HuH-7.5 (cell line): ENCODE data around the gene UPF3A.
"Not testable (repeated sequence)": the region's sequence is repeated elsewhere in the genome, so short reads cannot be mapped to it uniquely, and the experiment has no call there.

Experiments used
- DNase-seq: peaks from one replicate; pipeline ENCODE4 v3.0.0; 2011; ENCODE audit warnings: low spot score

Gene UPF3A, protein sequence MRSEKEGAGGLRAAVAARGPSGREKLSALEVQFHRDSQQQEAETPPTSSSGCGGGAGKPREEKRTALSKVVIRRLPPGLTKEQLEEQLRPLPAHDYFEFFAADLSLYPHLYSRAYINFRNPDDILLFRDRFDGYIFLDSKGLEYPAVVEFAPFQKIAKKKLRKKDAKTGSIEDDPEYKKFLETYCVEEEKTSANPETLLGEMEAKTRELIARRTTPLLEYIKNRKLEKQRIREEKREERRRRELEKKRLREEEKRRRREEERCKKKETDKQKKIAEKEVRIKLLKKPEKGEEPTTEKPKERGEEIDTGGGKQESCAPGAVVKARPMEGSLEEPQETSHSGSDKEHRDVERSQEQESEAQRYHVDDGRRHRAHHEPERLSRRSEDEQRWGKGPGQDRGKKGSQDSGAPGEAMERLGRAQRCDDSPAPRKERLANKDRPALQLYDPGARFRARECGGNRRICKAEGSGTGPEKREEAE

DNA sequence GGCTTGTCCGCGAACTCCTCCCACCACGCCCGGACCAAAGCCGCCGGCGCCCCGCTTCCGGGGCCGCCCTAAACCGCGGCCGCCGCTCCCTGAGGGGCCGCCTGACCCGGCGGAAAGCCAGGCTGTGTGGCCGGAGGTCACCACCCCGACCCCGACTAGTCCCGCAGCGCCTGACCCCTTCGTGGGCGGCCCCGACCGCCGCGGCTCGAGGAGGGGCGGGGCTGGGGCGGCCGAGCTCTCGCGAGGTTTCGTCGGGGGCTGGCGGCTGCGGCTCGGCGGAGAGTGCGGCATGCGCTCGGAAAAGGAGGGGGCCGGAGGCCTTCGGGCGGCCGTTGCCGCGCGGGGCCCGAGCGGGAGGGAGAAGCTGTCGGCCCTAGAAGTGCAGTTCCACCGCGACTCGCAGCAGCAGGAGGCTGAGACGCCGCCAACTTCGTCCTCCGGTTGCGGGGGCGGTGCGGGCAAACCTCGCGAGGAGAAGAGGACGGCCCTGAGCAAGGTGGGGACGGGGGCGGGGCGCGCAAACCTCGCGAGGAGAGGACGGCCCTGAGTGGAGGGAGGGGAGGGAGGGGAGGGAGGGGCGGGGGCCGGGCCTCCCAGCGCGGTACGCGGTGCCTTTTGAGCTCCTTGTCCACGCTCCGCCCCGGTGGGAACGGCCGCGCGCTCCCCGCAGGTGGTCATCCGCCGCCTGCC, at the start of gene UPF3A:
UPF3A (plus strand) TSS at position 251 of the 690 bp plus-strand sequence; CDS start at position 290, 39 bp downstream.
- peak; percentile 57 for DNase-seq

DNA sequence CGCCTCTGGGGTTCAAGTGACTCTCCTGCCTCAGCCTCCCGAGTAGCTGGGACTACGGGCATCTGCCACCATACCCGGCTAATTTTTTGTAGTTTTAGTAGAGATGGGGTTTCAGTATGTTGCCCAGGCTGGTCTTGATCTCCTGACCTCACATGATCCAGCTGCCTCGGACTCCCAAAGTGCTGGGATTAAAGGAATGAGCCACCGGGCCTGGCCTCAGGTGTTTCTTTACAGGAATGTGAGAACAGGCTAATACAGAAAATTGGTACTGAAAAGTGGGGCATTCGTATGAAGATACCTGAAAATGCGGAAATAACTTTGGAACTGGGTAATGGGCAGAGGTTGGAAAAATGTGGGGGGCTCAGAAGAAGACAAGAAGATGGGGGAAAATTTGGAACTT, 49.5 kb upstream of the UPF3A start:
- DNase-seq = no peak

DNA sequence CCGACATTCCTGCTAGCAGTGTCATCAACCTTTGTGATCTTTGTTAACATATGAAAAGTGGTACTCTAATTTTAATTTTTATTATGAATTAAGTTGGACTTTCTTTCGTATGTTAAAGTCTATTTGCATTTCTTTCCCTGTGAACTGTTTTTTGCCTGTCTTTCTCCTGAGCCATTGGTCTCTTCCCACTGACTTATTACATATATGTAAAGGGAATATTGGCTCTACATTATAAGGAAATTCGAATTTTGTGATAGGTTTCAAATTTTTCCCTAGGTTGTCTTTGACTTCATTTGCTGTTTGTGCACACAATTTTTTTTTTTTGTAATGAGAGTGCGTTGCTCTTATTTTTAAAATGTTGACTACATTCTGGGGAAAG, 47.1 kb upstream of the UPF3A start:
- DNase-seq = no peak

DNA sequence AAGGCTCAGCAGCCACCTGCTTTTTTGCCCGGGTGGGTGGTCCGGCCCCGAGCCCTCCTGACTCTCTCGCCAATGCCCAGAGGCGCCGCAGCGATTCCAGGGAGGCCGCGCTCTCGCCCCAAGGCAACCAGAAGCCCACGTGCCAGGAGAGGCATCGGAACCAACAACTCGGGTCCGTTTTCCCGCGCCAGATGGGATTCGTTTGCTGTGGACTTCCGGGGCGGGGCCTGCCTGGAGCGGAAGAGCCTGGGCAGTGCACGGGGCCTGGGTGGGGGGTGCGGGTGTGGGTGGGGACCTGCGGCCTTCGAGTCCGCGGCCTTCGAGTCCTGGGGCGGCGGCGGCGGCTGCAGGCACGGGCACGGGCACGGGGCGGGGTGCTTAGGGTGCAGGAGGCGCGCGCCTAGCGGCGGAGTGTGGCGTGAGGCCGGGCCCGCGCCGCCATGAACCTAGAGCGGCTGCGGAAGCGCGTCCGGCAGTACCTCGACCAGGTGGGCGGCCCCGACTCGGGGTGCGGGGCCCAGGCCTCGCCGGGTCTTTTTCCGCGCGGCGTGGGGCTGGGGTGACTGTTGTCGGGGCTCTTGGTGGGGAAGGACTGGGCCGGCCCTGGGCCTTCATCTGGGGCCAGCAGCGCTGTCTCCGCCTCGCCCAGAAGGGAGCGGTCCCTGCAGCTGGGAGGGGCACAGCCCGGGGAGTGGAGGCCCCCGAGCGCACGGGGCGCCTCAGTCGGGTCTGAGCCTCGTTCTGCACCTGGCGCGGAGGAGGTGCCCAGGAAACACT, 46.6 kb upstream of the UPF3A start, which contains the start of gene CDC16:
CDC16 (plus strand) TSS at position 253 of the 777 bp plus-strand sequence; CDS start at position 441, 188 bp downstream.
- peak; percentile 79 for DNase-seq

DNA sequence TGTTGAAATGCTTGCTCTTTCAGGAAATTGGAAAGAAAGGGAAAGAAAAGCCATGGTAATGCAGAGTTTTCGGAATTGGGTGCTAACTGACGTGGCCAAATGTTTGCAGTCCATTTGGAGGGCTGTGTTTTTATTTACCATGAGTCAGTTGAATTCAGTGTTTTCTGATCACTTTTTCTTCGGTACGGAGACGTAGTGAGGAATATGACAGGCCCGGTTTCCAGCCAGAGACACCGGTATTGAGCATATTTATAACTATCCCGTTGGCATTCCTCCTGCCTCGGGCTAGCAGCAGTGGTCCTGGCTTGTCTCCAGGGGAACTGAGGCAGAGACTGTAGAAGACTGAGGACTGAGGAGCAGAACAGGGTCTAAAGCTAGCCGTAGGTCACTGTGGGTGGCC, 45.7 kb upstream of the UPF3A start:
- DNase-seq = no peak

DNA sequence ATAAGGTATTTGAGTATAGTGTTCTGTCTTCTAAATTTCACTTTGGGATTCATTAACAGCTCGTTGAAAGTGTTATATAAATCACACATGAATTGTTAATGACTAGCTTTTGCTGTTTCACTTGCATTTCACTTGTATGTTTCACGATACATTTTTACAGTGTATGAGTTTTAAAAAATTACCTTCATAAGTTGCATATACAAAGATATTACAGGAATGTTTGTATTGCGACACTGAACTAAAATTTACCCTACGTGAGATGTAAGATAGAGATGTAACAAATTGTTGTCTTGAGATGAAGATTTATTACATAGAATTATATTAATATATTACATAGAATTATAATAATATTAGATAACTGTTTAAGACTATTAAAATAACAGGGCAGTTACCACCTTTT, 45.2 kb upstream of the UPF3A start:
- DNase-seq = no peak

DNA sequence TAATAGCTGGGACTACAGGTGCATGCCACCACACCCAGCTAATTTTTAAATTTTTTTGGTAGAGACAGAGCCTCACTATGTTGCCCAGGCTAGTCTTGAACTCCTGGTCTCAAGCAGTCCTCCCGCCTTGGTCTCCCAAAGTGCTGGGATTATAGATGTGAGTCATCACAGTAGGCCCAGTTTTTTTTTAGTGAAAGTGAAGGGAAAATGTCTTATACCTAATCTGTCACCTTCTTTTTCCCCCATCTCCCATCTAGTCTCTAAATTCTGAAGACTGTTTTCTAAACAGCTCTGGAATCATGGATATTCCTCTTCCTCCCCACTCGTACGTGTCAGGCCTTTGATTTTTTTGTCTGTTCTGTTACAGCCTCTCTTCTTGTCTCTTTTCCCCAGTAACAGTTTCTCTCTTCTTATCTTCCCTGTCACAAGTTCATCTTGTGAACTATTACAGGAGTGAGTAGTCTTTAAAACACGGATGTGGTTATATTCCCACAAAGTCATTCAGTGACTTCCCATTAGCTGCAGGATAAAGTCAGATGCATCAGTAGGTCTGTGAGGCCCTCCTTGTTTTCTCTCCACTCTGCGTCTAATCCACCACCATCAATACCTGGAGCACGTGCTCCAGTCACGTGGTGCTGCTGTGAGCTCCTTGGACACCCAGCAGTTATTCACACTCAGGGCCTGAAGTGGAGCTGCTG, 43.8 kb upstream of the UPF3A start:
- DNase-seq = no peak

DNA sequence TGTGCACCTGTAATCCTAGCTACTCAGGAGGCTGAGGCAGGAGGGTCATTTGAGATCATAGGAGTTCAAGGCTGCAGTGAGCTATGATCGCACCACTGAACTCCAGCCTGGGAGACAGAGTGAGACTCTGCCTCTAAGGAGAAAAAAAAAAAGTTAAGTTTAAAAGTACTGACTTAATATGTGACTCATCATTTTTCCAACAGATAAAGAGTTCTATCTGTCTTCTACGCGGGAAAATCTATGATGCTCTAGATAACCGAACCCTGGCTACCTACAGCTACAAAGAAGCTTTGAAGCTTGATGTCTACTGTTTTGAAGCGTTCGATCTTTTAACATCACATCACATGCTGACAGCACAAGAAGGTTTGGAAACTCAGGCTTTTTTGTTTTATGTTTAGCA, 39.5 kb upstream of the UPF3A start:
- no peak for DNase-seq

DNA sequence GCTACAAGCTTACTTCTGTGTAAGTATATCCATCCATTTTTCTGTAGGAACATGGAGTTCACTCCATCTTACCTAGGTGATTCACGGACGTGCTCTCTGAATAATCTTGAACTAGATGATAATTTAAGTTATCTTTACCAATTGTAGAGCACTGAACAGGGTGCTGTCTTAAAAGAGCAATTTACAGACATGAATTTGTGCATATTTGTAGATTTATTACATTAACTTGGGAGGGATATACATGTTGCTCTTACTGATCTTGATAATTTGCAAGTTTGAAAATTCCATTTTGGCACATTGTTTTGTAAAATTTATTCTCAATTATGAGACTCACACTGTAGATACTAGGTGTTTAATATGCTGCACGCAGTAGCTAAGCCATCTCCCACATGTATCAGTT, 37.4 kb upstream of the UPF3A start:
- DNase-seq = no peak

DNA sequence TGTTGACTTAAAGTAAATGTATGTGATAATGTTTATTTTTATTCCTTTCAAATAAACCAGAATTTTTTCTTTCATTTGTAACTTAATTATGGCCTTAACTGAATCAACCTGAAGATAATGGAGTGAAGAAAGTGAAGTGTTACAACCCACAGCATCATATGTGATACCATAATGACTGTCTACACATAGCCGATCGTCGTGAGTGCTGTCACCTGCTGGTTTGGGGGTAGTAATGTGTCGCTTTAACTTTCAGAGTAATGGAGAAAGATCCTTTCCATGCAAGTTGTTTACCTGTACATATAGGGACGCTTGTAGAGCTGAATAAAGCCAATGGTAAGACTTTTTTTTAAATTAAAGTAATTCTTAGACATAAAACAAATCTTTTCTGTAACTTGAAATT, 36.8 kb upstream of the UPF3A start:
- DNase-seq = no peak

DNA sequence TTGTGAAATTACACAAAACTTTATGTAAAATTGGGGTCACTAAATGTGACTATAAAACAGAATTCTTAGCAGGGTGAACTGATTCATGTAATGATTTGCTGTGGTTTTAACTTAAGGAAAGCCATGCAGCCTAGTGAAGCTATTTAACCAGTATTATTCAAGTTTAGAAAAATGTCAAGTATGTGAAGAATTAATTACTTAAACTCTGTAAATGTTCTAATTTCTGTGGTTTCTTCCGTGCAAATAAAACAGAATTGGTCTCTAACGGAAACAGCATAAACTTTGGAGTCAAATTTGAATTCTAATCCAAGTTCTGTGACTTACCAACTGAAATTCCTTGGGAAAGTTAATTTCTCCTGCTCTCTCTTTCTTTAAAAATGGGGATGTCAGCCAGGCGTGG, 33.4 kb upstream of the UPF3A start:
- DNase-seq = no peak

DNA sequence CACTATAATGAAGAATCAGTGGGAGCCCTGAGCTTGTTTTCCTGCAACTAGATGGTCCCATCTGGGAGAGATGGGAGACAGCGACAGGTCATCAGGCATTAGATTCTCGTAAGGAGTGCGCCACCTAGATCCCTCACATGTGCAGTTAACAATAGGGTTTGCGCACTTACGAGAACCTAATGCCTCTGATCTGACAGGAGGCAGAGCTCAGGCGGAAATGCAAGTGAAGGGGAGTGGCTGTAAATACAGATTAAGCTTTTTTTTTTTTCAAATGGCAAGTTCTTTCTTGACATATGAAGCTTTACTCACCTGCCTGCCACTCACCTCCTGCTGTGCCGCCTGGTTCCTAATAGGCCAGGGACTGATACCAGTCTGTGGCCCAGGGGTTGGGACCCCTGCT, 32.3 kb upstream of the UPF3A start:
- DNase-seq = no peak

DNA sequence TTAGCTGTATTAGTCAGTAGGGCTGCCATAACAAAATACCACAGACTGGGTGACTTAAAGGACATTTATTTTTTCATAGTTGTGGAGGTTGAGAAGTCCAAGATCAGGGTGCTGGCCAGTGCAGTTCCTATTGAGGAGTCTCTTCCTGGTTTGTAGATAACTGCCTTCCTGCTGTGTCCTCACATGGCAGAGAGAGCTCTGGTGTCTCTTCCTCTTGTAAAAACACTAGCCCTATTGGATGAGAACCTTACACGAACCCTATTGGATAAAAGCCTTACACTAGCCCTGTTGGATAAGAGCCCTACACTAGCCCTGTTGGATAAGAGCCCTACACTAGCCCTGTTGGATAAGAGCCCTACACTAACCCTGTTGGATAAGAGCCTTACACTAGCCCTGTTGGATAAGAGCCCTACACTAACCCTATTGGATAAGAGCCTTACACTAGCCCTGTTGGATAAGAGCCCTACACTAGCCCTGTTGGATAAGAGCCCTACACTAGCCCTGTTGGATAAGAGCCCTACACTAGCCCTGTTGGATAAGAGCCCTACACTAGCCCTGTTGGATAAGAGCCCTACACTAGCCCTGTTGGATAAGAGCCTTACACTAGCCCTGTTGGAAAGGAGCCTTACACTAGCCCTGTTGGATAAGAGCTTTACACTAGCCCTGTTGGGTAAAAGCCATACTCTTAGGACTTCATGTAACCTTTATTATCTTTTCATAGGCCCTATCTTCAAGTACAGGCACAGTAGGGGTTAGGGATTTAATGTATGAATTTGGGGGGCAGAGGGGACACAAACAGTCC, 29.6 kb upstream of the UPF3A start:
- not testable (repeated sequence) for DNase-seq

DNA sequence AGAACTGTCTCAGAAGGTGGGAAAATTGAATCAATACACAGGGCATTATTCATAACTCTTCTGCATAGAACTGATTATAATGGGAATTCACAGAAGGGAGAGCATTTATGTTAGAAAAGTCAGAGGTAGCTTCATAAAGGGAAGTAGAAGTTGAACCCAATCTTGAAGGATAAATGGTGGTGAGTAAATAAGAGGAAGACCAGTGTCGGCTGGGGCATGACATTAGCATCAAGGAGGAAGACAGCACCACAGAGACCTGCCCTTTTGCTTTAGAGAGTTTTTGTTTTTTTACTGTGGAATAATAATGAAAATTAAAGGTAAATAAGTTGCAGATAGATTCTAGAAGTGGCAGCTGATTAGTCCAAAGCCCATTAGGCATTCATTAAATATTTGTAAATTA, 24.9 kb upstream of the UPF3A start:
- DNase-seq = no peak

DNA sequence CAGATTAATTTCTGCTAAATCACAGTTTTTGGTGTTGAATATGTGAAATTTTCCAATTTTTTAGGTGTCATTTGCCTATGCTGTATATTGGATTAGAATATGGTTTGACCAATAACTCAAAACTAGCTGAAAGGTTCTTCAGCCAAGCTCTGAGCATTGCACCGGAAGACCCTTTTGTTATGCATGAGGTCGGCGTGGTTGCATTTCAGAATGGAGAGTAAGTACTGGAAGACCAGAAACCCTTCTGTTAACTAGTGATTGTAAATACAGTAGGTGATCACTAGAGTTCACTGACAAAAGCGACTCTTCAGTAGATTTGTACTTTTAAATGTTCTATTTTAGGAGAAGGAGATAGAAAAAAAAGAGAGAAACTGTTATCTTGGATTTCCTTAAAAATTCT, 24.4 kb upstream of the UPF3A start:
- DNase-seq = no peak

DNA sequence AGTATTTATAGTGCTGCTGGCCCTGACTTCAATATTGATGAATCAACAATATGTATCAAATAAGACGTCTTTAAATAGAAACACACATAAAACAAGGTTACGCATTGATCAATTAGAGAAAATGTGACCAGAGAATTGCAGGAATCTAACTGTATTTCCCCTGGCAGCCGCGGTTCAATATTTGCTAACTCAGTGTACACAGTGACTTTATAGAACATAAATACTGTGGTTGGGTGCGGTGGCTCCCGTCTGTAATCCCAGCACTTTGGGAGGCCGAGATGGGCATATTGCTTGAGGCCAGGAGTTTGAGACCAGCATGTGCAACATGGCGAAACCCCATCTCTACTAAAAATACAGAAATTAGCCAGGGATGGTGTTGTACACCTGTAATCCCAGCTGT, 22.8 kb upstream of the UPF3A start:
- no peak for DNase-seq

DNA sequence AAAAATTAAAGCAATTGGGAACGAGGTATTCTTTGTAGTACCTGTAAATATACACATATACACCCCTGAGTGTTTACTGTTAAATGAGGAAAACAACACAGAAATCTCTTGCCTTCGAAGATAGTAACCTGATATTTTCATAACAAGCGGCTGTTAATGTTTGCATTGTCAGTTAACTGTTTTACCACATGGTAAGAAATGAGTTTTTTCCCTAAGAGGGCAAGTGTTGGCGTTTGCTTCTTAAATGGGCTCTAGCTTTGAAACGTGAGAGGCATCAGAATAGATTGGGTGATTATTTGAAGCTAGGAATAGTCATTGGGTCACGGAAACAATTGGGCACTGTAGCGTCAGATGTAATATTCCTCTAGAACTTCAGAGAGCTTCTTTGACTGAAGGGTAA, 22.0 kb upstream of the UPF3A start:
- no peak for DNase-seq

DNA sequence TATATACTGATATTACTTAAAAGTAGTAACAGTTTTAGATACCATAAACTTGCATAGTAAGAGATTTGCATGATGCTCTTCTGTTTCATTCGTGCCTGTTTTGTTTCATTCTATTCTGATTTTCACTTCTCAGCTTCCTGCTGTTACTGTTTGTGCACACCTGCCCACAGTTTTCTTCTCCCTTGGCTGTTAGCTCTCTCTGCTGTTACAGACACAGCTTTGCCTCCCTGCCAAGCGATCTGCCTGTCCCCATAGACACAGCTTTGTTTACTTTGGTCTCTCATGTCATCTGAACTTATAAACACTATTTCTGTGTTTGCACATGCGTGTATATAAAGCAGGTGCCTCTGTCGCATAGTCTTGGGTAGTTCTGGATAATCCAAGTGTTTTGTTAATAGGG, 21.4 kb upstream of the UPF3A start:
- no peak for DNase-seq

DNA sequence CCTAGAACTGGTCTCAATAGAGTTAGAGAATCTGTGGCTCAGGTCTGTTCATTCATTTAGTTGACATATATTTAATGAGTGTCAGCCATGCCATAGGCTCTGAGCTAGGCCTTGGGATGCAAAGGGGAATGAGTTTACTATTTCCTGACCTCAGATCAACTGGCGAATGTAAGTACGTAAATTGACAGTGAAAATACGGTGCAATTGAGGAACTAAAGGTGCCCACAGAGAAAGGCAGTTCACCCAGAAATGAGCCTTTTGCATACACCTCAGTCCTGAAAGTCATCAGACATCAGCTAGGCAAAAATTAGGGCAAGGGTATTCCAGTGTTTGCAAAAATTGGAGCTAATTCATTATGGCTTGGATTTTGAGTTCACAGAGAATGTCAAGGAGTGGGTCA, 20.6 kb upstream of the UPF3A start:
- no peak for DNase-seq

DNA sequence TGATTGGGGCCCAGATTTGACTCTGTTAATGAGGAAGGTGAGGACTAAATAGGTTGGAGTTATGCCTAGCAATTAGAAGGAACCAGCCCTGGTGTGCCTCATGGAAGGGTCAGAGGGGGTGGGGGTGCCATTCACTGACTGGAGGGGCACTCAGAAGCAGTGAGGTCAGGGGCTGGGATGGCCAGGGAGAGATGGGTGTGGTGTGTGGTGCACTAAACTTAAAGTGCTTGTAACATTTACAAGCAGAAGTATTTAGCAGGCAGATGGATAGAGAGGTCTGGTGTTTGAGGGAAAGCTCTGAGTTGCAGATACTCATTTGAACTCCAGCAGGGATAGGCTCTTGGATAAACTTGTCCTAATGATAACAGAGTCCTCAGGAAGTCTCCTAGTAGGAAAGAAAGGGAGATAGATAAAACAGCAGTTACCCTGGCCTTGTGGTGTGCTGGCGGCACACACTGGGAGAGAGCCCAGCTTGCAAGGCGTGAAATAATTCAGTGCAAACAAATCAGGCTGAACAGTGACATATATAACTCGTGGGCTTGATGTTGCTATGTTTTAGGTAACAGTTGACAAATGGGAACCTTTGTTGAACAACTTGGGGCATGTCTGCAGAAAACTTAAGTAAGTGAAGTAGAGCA, 20.0 kb upstream of the UPF3A start:
- DNase-seq = no peak

DNA sequence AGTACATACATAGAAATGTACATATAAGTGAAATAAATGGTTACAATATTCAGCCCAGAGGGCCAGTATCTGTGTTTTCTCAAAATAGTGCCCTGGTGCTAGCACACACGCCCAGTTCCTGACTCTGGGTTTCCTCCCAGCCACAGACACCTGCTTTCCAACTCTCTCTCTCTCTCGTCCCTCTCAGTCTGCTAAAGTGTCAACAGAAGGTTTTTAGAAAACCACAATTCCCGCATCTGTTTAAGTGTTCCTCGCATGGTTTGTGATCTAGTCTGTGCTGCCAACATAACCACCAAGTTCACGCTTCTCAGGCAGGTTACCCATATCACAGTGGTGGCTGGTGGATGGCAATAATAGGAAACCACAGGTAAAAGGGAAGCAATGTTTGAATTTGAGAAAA, 17.8 kb upstream of the UPF3A start:
- DNase-seq = no peak
